HEK293T (cell line): ENCODE data around the gene SMPD3.

ENCODE experiments used
- BHLHE40 ChIP-seq: fragments of 450-650 bp; IDR thresholded peaks from 2 replicates; pipeline ENCODE4 v1.6.1; 2016; ENCODE audit warnings: mild to moderate bottlenecking, moderate library complexity, borderline replicate concordance
- FOXK2 ChIP-seq: fragments of 450-650 bp; IDR thresholded peaks from 2 replicates; pipeline ENCODE4 v1.6.1; 2016; ENCODE audit warnings: mild to moderate bottlenecking
- FOXM1 ChIP-seq: fragments of 450-650 bp; IDR thresholded peaks from 2 replicates; pipeline ENCODE4 v1.6.1; 2017; ENCODE audit warnings: mild to moderate bottlenecking, borderline replicate concordance
- HDGF ChIP-seq: fragments of 450-650 bp; IDR thresholded peaks from 2 replicates; pipeline ENCODE4 v1.6.1; 2017; ENCODE audit warnings: antibody characterized with exemption, borderline replicate concordance
- LEF1 ChIP-seq: fragments of 450-650 bp; IDR thresholded peaks from 2 replicates; pipeline ENCODE4 v1.6.1; 2017; ENCODE audit warnings: mild to moderate bottlenecking, borderline replicate concordance
- NFRKB ChIP-seq: fragments of 450-650 bp; IDR thresholded peaks from 2 replicates; pipeline ENCODE4 v1.6.1; 2016; ENCODE audit warnings: mild to moderate bottlenecking, moderate library complexity
- SP1 ChIP-seq: fragments of 450-650 bp; IDR thresholded peaks from 2 replicates; pipeline ENCODE4 v1.6.1; 2017

DNA sequence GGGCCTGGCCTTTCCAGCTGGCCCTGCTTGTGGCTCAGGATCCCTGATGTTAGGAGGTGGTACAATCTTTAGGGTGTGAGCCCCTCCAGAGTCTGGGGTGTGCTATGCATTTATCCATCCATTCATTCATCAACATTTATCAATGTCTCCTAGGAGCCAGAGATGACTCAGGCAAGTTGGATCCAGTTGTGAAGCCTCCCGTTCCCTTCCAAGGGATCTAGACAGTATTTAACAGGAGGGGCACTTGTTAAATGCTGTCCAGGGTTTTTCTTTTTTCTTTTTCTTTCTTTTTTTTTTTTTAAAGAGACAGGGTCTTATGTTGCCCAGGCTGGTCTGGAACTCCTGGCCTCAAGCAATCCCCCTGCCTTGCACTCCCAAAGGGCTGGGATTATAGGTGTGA is 42.0 kb upstream of the SMPD3 start:
- TF ChIP-seq BHLHE40 (no peak), FOXK2 (no peak), SP1 (no peak), FOXM1 (no peak), HDGF (no peak), LEF1 (no peak), NFRKB (no peak)
